DMS114 treated with DMSO at 0.1 percent for 48 hours (cell line): ENCODE data around the gene MEAK7.

Experiments
- DNase-seq: peaks from one replicate; lab custom pipeline; 2025; ENCODE audit not compliant: unreplicated experiment; lab: John Stamatoyannopoulos, UW

The MEAK7 gene

GRCh38 chr16:84471316-84471715 lies 33.1 kb downstream of the MEAK7 start:
- no peak for DNase-seq

- DNase-seq, result no peak
These were observed 36.8 kb downstream of the MEAK7 start for GRCh38 chr16:84467709-84468108.

DNA sequence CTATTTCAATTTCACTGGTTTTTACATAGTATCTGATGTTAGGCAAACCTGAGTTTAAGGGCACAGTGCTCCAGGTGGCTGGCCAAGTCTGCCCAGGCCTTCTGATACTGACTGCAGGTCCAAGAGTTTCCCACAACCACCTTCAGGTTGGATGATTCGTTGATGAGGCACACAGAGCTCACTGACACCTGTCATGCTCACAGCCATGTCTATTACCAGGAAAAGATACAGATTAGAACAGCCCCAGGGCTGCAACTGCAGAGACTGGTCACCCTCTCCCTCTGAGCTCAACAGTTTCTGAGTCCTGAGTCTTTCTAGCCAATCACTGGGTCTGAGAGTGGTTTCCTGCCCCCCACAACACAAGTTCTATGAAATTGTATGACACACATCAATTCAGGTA lies 37.2 kb downstream of the MEAK7 start:
- no peak for DNase-seq

- DNase-seq, result no peak
These were observed 37.8 kb downstream of the MEAK7 start for GRCh38 chr16:84466692-84467091.

- DNase-seq, result no peak
These were observed 39.3 kb downstream of the MEAK7 start for GRCh38 chr16:84465154-84465553.

- DNase-seq, result no peak
These were observed 40.3 kb downstream of the MEAK7 start for GRCh38 chr16:84464116-84464515.

- DNase-seq, result no peak
These were observed 41.2 kb downstream of the MEAK7 start for GRCh38 chr16:84463221-84463620.

DNA sequence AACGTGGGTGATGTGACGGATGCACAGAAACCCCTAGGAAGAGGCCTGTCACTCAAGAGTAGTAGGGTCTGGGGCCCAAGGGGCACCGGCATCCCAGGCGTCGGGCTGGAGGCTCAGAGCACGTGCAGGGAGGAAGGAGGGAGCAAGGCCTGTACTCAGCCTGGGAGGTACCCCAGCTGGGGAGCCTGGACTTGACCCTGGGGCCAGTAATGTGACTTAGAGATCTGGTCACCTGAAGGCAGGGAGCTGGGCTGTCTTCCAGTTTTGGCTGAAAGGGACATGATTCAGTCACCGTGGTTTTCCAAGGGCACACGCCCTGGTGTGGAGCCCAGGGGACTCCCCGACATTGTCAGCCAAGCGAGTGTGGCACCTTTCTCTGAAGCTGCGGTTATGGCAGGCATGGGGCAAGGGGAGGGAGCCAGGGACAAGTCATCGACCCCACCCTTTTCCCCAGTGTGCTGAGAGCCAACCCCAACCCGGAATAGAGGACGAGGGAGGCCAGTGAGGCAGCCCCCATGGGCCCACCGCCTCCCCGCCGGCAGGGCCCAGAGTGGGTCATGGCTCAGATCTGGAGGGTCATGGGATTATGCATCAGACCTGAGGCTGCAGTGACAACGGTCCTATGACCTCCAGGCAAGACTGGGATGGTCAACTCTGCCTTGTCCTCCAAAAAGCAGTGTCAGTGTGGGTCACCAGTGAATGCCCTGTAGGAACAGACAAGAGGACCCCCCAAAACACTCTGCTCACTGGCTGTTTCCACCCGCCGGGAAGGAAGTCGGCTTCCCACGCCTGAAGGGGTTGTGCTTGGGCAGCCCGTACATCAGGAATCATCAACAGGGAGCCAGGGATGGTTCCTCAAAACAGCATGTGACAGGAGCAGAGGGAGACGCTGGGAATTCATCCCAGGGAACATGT lies 41.9 kb downstream of the MEAK7 start:
- no peak for DNase-seq

DNA sequence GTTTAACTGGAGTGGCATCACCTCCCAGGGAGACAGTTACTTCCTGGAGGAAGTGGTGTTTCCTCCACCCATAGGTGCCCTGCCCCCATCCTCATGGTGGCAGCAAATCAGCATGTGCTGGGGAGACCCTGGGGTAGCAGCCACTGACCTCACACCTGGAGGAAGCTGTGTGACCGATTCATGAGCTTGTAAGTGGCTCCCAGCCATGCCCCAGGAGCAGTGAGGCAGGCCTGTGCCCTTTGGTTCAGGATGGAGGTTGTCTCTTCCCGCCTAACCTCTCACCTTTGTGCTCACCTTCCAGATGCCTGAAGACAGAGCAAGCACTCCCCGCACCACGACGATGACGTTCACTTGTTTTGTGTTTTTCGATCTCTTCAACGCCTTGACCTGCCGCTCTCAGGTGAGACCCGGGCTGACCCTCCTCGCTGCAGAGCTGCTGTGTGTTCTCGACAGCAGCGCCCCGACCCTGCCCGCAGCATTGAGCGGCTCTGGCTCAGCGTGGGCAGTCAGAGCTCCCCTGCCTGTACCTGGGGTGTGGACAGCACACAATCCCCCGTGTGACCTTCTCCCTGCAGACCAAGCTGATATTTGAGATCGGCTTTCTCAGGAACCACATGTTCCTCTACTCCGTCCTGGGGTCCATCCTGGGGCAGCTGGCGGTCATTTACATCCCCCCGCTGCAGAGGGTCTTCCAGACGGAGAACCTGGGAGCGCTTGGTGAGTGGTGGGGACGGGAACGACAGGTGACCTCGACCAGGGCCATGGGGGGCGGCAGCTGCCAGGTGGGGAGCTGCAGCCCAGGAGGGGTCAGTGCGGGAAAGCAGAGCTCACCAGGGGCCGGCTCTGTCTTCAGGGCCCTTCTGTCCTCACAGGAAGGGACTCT lies 42.8 kb downstream of the MEAK7 start:
- no peak for DNase-seq

GRCh38 chr16:84461029-84461412 lies 43.4 kb downstream of the MEAK7 start:
- DNase-seq, result no peak

DNA sequence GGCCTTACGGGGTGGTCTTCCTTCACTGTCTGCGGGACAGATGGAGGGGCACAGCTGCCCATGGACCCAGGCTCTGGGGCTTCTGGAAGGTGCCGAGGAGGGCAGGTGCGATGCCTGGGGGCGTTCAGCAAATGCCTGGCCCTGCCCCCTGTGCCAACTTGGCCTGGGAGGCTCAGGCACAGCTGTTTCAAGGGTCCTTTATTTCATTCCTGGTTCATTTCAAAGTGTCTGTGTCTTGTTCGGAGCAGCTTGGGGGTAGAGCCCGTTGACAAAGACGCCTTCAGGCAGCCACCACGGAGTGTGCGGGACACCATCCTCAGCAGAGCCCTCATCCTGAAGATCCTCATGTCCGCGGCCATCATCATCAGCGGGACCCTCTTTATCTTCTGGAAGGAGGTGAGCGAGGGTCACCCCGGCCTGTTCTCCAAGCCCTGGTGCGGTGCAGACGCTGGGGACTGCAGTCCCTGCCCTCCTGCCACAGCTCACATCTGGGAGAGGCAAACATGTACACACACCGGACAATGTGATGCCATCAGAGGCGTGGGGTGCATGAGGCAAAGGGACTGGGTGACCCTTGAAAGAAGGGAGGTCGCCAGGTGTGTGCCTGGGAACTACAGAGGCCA lies 43.9 kb downstream of the MEAK7 start:
- no peak for DNase-seq

DNA sequence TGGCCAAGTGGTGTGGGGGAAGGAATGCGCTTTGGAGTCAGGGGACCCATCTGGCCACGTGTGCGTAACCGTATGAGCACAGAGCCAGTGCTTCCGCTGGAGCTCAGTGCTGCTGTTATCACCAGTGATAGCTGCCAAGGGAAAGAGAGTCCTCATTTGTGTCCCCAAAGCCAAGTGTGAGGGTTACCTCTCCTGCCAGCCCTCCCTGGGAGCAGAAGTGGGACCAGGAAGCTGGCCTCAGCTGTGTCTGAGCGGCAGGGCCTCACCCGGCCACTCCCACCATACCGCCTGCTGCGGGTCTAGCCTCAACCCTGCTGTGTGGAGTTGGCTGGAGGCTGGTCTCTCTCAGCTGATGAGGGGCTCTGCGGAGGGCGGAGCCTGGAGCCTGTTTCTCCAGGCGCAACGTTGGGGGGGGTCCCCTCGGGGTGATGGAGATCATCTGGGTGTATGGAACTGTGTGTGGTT lies 44.5 kb downstream of the MEAK7 start:
- no peak for DNase-seq

DNA sequence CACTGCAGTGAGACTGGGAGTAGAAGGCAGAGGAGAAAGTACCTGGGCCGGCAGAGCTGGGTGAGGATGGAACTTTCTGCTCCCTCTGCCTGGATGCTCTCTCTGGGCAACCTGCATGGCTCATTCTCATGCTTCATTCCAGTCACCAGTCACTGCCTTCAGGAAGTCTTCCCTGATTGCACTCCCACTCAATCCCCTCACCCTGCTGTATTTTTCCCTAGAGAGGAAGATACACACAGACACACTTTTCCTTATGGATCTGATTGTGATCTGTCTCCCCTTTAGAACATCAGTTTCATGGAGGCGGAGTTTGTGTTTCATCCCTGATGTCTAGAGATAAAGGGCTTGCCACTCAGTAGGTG lies 44.9 kb downstream of the MEAK7 start:
- no peak for DNase-seq

GRCh38 chr16:84458606-84459532 lies 45.6 kb downstream of the MEAK7 start:
- no peak for DNase-seq

DNA sequence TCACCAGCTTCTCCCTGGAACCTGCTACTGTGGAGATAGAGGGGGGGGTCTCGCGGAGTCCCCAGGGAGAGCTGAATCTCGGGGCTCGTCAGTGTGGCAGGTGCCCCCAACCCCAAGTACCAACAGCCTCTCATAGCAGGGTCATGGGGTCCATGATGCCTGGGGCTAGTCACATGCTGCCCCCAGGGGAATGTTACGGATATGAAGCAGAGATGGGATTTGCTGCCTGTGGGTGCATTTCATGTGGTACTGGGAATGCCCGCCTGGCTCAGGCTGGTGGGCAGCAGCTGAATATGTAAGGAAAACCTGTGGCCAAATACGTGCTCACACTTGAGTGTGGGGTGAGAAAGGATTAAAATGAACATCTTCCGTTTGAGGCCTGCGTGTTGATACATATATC lies 49.4 kb downstream of the MEAK7 start:
- no peak for DNase-seq
